ENCODE data around the gene TIMMDC1. TPM values are rescaled to one million over a fixed set of nuclear protein-coding genes. Genes with fewer than 3 reads are reported as not detected.
"Not testable (repeated sequence)": the region's sequence is repeated elsewhere in the genome, so short reads cannot be mapped to it uniquely, and the experiment has no call there.

Gene TIMMDC1
- polyA plus RNA-seq, 2 donors: 46.3 to 54.8 TPM

- H3K36me3 ChIP-seq (ENCODE audit: control insufficient read depth in 2 of 2, insufficient read depth in 2 of 2, low read length in 1 of 2): no peaks in the 10 kb centered on the region
- WGBS, 2 donors: 92 to 93% methylated on average over 9 of the region's 9 CpGs
- H3K27ac ChIP-seq (ENCODE audit: low read depth in 2 of 2, low read length in 1 of 2): no peak overlapping the region
These were observed 52.0 kb downstream of the TIMMDC1 start for GRCh38 chr3:119550192-119550910.

GRCh38 chr3:119551598-119551997 is 53.3 kb downstream of the TIMMDC1 start:
- Histone ChIP-seq H3K36me3 (ENCODE audit: control insufficient read depth in 2 of 2, insufficient read depth in 2 of 2, low read length in 1 of 2) (no peaks in the 10 kb centered on the region), H3K9me3 (ENCODE audit: control insufficient read depth in 2 of 2, insufficient read depth in 1 of 2, low read depth in 1 of 2, low read length in 1 of 2) (no peaks in the 10 kb centered on the region), H3K4me1 (ENCODE audit: control insufficient read depth in 2 of 2, insufficient read depth in 2 of 2, low read length in 1 of 2) (no peaks in the 10 kb centered on the region), H3K27me3 (ENCODE audit: control insufficient read depth in 1 of 2, insufficient read depth in 2 of 2, low read length in 2 of 2) (no peaks in the 10 kb centered on the region), H3K27ac (ENCODE audit: low read depth in 2 of 2, low read length in 1 of 2) (no peak overlapping the region), H3K4me3 (ENCODE audit: low read depth in 1 of 2, low read length in 2 of 2) (no peak overlapping the region)
- 89 to 91% methylated on average over 5 of the region's 5 CpGs for WGBS, 2 donors

More at GRCh38 chr3:119550192-119550910, 52.0 kb downstream of the TIMMDC1 start:
- no peaks in the 10 kb centered on the region for H3K9me3 ChIP-seq (ENCODE audit: control insufficient read depth in 2 of 2, insufficient read depth in 1 of 2, low read depth in 1 of 2, low read length in 1 of 2)
- no peaks in the 10 kb centered on the region for H3K27me3 ChIP-seq (ENCODE audit: control insufficient read depth in 1 of 2, insufficient read depth in 2 of 2, low read length in 2 of 2)
- H3K4me1 ChIP-seq (ENCODE audit: control insufficient read depth in 2 of 2, insufficient read depth in 2 of 2, low read length in 1 of 2): no peaks in the 10 kb centered on the region
- H3K4me3 ChIP-seq (ENCODE audit: low read depth in 1 of 2, low read length in 2 of 2): no peak overlapping the region

GRCh38 chr3:119552928-119553327 is 54.6 kb downstream of the TIMMDC1 start:
- 93 to 96% methylated on average over 6 of the region's 6 CpGs for WGBS, 2 donors
- not testable (repeated sequence) for H3K36me3 ChIP-seq (ENCODE audit: control insufficient read depth in 2 of 2, insufficient read depth in 2 of 2, low read length in 1 of 2); H3K4me1 ChIP-seq (ENCODE audit: control insufficient read depth in 2 of 2, insufficient read depth in 2 of 2, low read length in 1 of 2); H3K9me3 ChIP-seq (ENCODE audit: control insufficient read depth in 2 of 2, insufficient read depth in 1 of 2, low read depth in 1 of 2, low read length in 1 of 2); H3K4me3 ChIP-seq (ENCODE audit: low read depth in 1 of 2, low read length in 2 of 2); H3K27me3 ChIP-seq (ENCODE audit: control insufficient read depth in 1 of 2, insufficient read depth in 2 of 2, low read length in 2 of 2); H3K27ac ChIP-seq (ENCODE audit: low read depth in 2 of 2, low read length in 1 of 2)

GRCh38 chr3:119553823-119554415 is 55.6 kb downstream of the TIMMDC1 start:
- Histone ChIP-seq H3K27me3 (ENCODE audit: control insufficient read depth in 1 of 2, insufficient read depth in 2 of 2, low read length in 2 of 2) (no peaks in the 10 kb centered on the region), H3K9me3 (ENCODE audit: control insufficient read depth in 2 of 2, insufficient read depth in 1 of 2, low read depth in 1 of 2, low read length in 1 of 2) (no peaks in the 10 kb centered on the region), H3K27ac (ENCODE audit: low read depth in 2 of 2, low read length in 1 of 2) (no peak overlapping the region), H3K4me1 (ENCODE audit: control insufficient read depth in 2 of 2, insufficient read depth in 2 of 2, low read length in 1 of 2) (no peaks in the 10 kb centered on the region), H3K36me3 (ENCODE audit: control insufficient read depth in 2 of 2, insufficient read depth in 2 of 2, low read length in 1 of 2) (no peaks in the 10 kb centered on the region), H3K4me3 (ENCODE audit: low read depth in 1 of 2, low read length in 2 of 2) (no peak overlapping the region)
- 53 to 63% methylated on average over 5 of the region's 5 CpGs for WGBS, 2 donors

GRCh38 chr3:119555309-119555735 is 57.0 kb downstream of the TIMMDC1 start:
- Histone ChIP-seq H3K9me3 (ENCODE audit: control insufficient read depth in 2 of 2, insufficient read depth in 1 of 2, low read depth in 1 of 2, low read length in 1 of 2) (no peaks in the 10 kb centered on the region), H3K4me3 (ENCODE audit: low read depth in 1 of 2, low read length in 2 of 2) (no peak overlapping the region), H3K27ac (ENCODE audit: low read depth in 2 of 2, low read length in 1 of 2) (no peak overlapping the region), H3K36me3 (ENCODE audit: control insufficient read depth in 2 of 2, insufficient read depth in 2 of 2, low read length in 1 of 2) (no peaks in the 10 kb centered on the region), H3K4me1 (ENCODE audit: control insufficient read depth in 2 of 2, insufficient read depth in 2 of 2, low read length in 1 of 2) (no peaks in the 10 kb centered on the region), H3K27me3 (ENCODE audit: control insufficient read depth in 1 of 2, insufficient read depth in 2 of 2, low read length in 2 of 2) (no peaks in the 10 kb centered on the region)
- 58 to 67% methylated on average over 4 of the region's 4 CpGs for WGBS, 2 donors

GRCh38 chr3:119555929-119556328 is 57.6 kb downstream of the TIMMDC1 start:
- no peak overlapping the region for H3K4me3 ChIP-seq (ENCODE audit: low read depth in 1 of 2, low read length in 2 of 2)
- H3K4me1 ChIP-seq (ENCODE audit: control insufficient read depth in 2 of 2, insufficient read depth in 2 of 2, low read length in 1 of 2): no peaks in the 10 kb centered on the region
- no peaks in the 10 kb centered on the region for H3K36me3 ChIP-seq (ENCODE audit: control insufficient read depth in 2 of 2, insufficient read depth in 2 of 2, low read length in 1 of 2)
- no peaks in the 10 kb centered on the region for H3K9me3 ChIP-seq (ENCODE audit: control insufficient read depth in 2 of 2, insufficient read depth in 1 of 2, low read depth in 1 of 2, low read length in 1 of 2)
- no peaks in the 10 kb centered on the region for H3K27me3 ChIP-seq (ENCODE audit: control insufficient read depth in 1 of 2, insufficient read depth in 2 of 2, low read length in 2 of 2)
- no peak overlapping the region for H3K27ac ChIP-seq (ENCODE audit: low read depth in 2 of 2, low read length in 1 of 2)
- WGBS, 2 donors: 86 to 98% methylated on average over 1 of the region's 1 CpG

- Histone ChIP-seq H3K27me3 (ENCODE audit: control insufficient read depth in 1 of 2, insufficient read depth in 2 of 2, low read length in 2 of 2) (no peaks in the 10 kb centered on the region), H3K4me3 (ENCODE audit: low read depth in 1 of 2, low read length in 2 of 2) (no peak overlapping the region), H3K4me1 (ENCODE audit: control insufficient read depth in 2 of 2, insufficient read depth in 2 of 2, low read length in 1 of 2) (no peaks in the 10 kb centered on the region), H3K9me3 (ENCODE audit: control insufficient read depth in 2 of 2, insufficient read depth in 1 of 2, low read depth in 1 of 2, low read length in 1 of 2) (no peaks in the 10 kb centered on the region), H3K36me3 (ENCODE audit: control insufficient read depth in 2 of 2, insufficient read depth in 2 of 2, low read length in 1 of 2) (no peaks in the 10 kb centered on the region), H3K27ac (ENCODE audit: low read depth in 2 of 2, low read length in 1 of 2) (no peak overlapping the region)
- 85 to 87% methylated on average over 7 of the region's 7 CpGs for WGBS, 2 donors
These were observed 59.0 kb downstream of the TIMMDC1 start for GRCh38 chr3:119557192-119557876.

- no peaks in the 10 kb centered on the region for H3K9me3 ChIP-seq (ENCODE audit: control insufficient read depth in 2 of 2, insufficient read depth in 1 of 2, low read depth in 1 of 2, low read length in 1 of 2)
- no peaks in the 10 kb centered on the region for H3K27me3 ChIP-seq (ENCODE audit: control insufficient read depth in 1 of 2, insufficient read depth in 2 of 2, low read length in 2 of 2)
- H3K36me3 ChIP-seq (ENCODE audit: control insufficient read depth in 2 of 2, insufficient read depth in 2 of 2, low read length in 1 of 2): no peaks in the 10 kb centered on the region
- no peak overlapping the region for H3K27ac ChIP-seq (ENCODE audit: low read depth in 2 of 2, low read length in 1 of 2)
- H3K4me3 ChIP-seq (ENCODE audit: low read depth in 1 of 2, low read length in 2 of 2): no peak overlapping the region
- WGBS, 2 donors: 46 to 52% methylated on average over 3 of the region's 3 CpGs
- H3K4me1 ChIP-seq (ENCODE audit: control insufficient read depth in 2 of 2, insufficient read depth in 2 of 2, low read length in 1 of 2): no peaks in the 10 kb centered on the region
These were observed 59.5 kb downstream of the TIMMDC1 start for GRCh38 chr3:119557877-119558269.

GRCh38 chr3:119558626-119559317 is 60.4 kb downstream of the TIMMDC1 start:
- Histone ChIP-seq H3K27ac (ENCODE audit: low read depth in 2 of 2, low read length in 1 of 2) (no peak overlapping the region), H3K4me1 (ENCODE audit: control insufficient read depth in 2 of 2, insufficient read depth in 2 of 2, low read length in 1 of 2) (no peaks in the 10 kb centered on the region), H3K27me3 (ENCODE audit: control insufficient read depth in 1 of 2, insufficient read depth in 2 of 2, low read length in 2 of 2) (no peaks in the 10 kb centered on the region), H3K4me3 (ENCODE audit: low read depth in 1 of 2, low read length in 2 of 2) (no peak overlapping the region), H3K36me3 (ENCODE audit: control insufficient read depth in 2 of 2, insufficient read depth in 2 of 2, low read length in 1 of 2) (no peaks in the 10 kb centered on the region), H3K9me3 (ENCODE audit: control insufficient read depth in 2 of 2, insufficient read depth in 1 of 2, low read depth in 1 of 2, low read length in 1 of 2) (no peaks in the 10 kb centered on the region)
- WGBS, 2 donors: 85 to 89% methylated on average over 9 of the region's 9 CpGs

Data from esophagus (tissue), 2 donors.